Natural killer cell (primary cell): Measurements from ENCODE around the gene MINDY3. TPM values are rescaled to one million over a fixed set of nuclear protein-coding genes. Genes with fewer than 3 reads are reported as not detected.
A peak's percentile ranks its signal among the peaks of the same experiment; 100 is the strongest.

Experiments
- ATAC-seq, 3 donors: fragments of 150-1000 bp in 2 of 3; fragments of 200-7000 bp in 1 of 3; cut with Tn5 transposase; 1 replicate in 1 of 3; 2 replicates in 2 of 3; pipeline ENCODE4 v1.10.0; 2021; ENCODE audit warnings: mild to moderate bottlenecking in 2 of 3, moderate library complexity in 2 of 3
- DNase-seq, 2 donors: peaks; one replicate each; pipeline versions ENCODE4 v3.0.0 to v3.0.0-alpha.2; 2013 to 2021; ENCODE audit warnings: mixed read lengths in 1 of 2
- H3K27ac ChIP-seq: one replicate; pipeline ENCODE4 v1.5.1; 2013; ENCODE audit warnings: mild to moderate bottlenecking, low read length
- H3K27me3 ChIP-seq: one replicate; pipeline ENCODE4 v1.6.1; 2013; ENCODE audit warnings: low read length; ENCODE audit not compliant: control insufficient read depth, insufficient read depth
- H3K36me3 ChIP-seq: one replicate; pipeline ENCODE4 v1.6.1; 2013; ENCODE audit warnings: low read length; ENCODE audit not compliant: control insufficient read depth, insufficient read depth
- H3K4me1 ChIP-seq: one replicate; pipeline ENCODE4 v1.6.1; 2013; ENCODE audit warnings: low read length; ENCODE audit not compliant: control insufficient read depth, insufficient read depth
- H3K4me3 ChIP-seq: one replicate; pipeline ENCODE4 v1.5.1; 2013; ENCODE audit warnings: low read length
- H3K9me3 ChIP-seq: one replicate; pipeline ENCODE4 v1.6.1; 2013; ENCODE audit warnings: low read length; ENCODE audit not compliant: control insufficient read depth, insufficient read depth
- H3K27ac Mint-ChIP-seq, 2 donors: one replicate each; pipeline ENCODE4 v1.8.0; 2022; ENCODE audit warnings: mild to moderate bottlenecking in 2 of 2, mixed read lengths in 2 of 2, moderate library complexity in 1 of 2
- H3K27me3 Mint-ChIP-seq, 2 donors: one replicate each; pipeline ENCODE4 v1.8.0; 2022; ENCODE audit warnings: low read depth in 2 of 2, mixed read lengths in 2 of 2
- H3K36me3 Mint-ChIP-seq: one replicate; pipeline ENCODE4 v1.8.0; 2022; ENCODE audit warnings: mixed read lengths
- H3K4me1 Mint-ChIP-seq, 2 donors: one replicate each; pipeline ENCODE4 v1.8.0; 2022; ENCODE audit warnings: mixed read lengths in 2 of 2
- H3K4me3 Mint-ChIP-seq: one replicate; pipeline ENCODE4 v1.8.0; 2022; ENCODE audit warnings: mild to moderate bottlenecking, moderate library complexity, mixed read lengths
- H3K9me3 Mint-ChIP-seq, 2 donors: one replicate each; pipeline ENCODE4 v1.8.0; 2022; ENCODE audit warnings: mixed read lengths in 2 of 2
- WGBS: methylation state at CpG from one replicate; pipeline ENCODE4 v1.1.7; 2013; ENCODE audit warnings: missing lambda C conversion rate; ENCODE audit not compliant: insufficient coverage; 5-methylcytosine and 5-hydroxymethylcytosine counted together
- intact Hi-C: fragments of 100-400 bp; cut with micrococcal nuclease; formaldehyde crosslinking; loops from one replicate; pipeline ENCODE4 v1.14.2; 2022
- total RNA-seq, 4 donors: library from RNA; stranded (reverse); fragments of 120-200 nt in 1 of 4; gene quantifications; one replicate each; pipeline versions ENCODE4 v1.2.3 to v1.2.4, GENCODE V29; 2013 to 2022
- TF ChIP-seq, protein P1 (sequence below): fragments of 200-600 bp; IDR thresholded peaks from one replicate; pipeline ENCODE4 v1.8.0; 2022; ENCODE audit warnings: antibody characterized with exemption

Gene MINDY3
- total RNA-seq, 3 donors from 2014 or later (not counting 1 experiment from before 2014, with no cell fraction given) = 48.8 to 57.3 (median 53.3) TPM

DNA sequence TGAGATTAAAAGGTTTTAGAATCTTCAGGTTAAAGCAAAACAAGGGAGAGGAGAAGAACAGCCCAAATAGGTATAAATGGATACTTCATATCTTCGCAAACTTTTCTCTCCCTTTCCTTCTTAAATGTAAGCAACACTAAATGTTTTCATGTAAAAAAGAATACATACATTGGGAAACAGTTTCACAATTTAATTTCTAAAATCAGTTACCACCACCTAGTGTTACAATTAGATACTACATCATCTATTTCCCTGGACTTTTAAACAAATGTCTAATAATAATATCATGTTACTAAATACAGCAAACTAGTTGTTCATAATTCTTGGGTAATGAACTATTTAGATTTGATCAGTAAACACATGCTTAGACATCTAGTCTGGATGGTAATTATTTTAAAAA lies 35.8 kb downstream of the MINDY3 start:
- Histone ChIP-seq H3K4me3 (no peak overlapping the region), H3K9me3 (no peaks in the 10 kb centered on the region), H3K4me1 (no peaks in the 10 kb centered on the region), H3K36me3 (peaks cover 55% of the 10 kb centered on the region), H3K27ac (no peak overlapping the region), H3K27me3 (no peaks in the 10 kb centered on the region)
- no peaks in the 10 kb centered on the region for H3K36me3 Mint-ChIP-seq
- H3K4me1 Mint-ChIP-seq = peaks cover 5% of the 10 kb centered on the region in 2 donors
- no peaks in the 10 kb centered on the region for H3K9me3 Mint-ChIP-seq
- H3K4me3 Mint-ChIP-seq = no peak overlapping the region
- ATAC-seq (no peak), DNase-seq (peak in 1 of 2 donors; percentile 11)
- no peak overlapping the region for H3K27ac Mint-ChIP-seq
- TF ChIP-seq, protein P1, sequence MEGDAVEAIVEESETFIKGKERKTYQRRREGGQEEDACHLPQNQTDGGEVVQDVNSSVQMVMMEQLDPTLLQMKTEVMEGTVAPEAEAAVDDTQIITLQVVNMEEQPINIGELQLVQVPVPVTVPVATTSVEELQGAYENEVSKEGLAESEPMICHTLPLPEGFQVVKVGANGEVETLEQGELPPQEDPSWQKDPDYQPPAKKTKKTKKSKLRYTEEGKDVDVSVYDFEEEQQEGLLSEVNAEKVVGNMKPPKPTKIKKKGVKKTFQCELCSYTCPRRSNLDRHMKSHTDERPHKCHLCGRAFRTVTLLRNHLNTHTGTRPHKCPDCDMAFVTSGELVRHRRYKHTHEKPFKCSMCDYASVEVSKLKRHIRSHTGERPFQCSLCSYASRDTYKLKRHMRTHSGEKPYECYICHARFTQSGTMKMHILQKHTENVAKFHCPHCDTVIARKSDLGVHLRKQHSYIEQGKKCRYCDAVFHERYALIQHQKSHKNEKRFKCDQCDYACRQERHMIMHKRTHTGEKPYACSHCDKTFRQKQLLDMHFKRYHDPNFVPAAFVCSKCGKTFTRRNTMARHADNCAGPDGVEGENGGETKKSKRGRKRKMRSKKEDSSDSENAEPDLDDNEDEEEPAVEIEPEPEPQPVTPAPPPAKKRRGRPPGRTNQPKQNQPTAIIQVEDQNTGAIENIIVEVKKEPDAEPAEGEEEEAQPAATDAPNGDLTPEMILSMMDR = peak; percentile 62
- intact Hi-C loops = no loop called here
- no CpG with 5 or more reads among the region's 1 CpG for WGBS
- H3K27me3 Mint-ChIP-seq = no peaks in the 10 kb centered on the region

- intact Hi-C loops = no loop called here
- no peaks in the 10 kb centered on the region for H3K4me1 ChIP-seq
Measured at GRCh38 chr10:15822131-15822530, 38.2 kb downstream of the MINDY3 start.

DNA sequence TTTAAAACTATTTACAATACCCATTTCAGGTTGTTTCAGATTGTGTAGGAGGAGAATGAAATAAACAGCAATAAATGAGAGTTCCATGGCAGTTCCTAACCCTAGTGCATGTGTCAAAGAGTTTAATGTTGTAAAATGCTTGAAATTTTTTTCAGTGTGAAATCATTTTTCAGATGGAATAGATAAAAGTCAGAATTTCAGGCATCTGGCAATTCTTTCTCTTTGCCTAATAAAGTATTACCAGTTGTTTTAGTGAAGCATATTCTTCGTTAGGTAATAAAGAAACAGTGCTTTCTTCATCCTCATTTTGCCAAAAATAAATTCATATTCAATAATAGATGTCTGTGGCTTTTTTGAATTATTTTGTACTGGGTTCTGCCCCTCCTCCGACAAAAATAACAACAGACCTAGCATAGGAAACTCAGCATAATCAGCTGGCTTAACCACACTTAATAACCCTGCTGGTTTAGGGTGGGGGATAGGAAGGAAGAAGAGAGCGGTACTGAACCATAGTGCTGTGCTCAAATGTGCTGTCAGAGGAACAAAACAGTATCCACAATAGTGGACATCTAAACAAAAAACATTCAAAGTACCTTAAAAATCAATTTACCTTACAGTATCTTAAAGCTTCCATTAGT lies 39.1 kb downstream of the MINDY3 start:
- Histone ChIP-seq H3K27ac (no peak overlapping the region), H3K9me3 (no peaks in the 10 kb centered on the region), H3K36me3 (peaks cover 55% of the 10 kb centered on the region), H3K4me1 (no peaks in the 10 kb centered on the region), H3K27me3 (no peaks in the 10 kb centered on the region), H3K4me3 (no peak overlapping the region)
- WGBS = no CpG with 5 or more reads among the region's 3 CpGs
- H3K4me3 Mint-ChIP-seq = no peak overlapping the region
- no peaks in the 10 kb centered on the region for H3K9me3 Mint-ChIP-seq
- H3K4me1 Mint-ChIP-seq = peaks cover 10 to 12% of the 10 kb centered on the region in 2 donors
- peaks cover 8% of the 10 kb centered on the region for H3K36me3 Mint-ChIP-seq
- intact Hi-C loops = no loop called here
- H3K27ac Mint-ChIP-seq = no peak overlapping the region
- TF ChIP-seq, protein P1 = no peak
- no peaks in the 10 kb centered on the region for H3K27me3 Mint-ChIP-seq
- ATAC-seq (no peak), DNase-seq (no peak)

More at GRCh38 chr10:15822131-15822530, 38.2 kb downstream of the MINDY3 start:
- Histone ChIP-seq H3K27me3 (no peaks in the 10 kb centered on the region), H3K36me3 (peaks cover 48% of the 10 kb centered on the region), H3K4me3 (no peak overlapping the region), H3K9me3 (no peaks in the 10 kb centered on the region), H3K27ac (no peak overlapping the region)
- no peaks in the 10 kb centered on the region for H3K27me3 Mint-ChIP-seq
- DNase-seq (no peak), ATAC-seq (no peak)
- H3K4me1 Mint-ChIP-seq = peaks cover 10 to 12% of the 10 kb centered on the region in 2 donors
- no peak overlapping the region for H3K27ac Mint-ChIP-seq
- H3K9me3 Mint-ChIP-seq = no peaks in the 10 kb centered on the region
- TF ChIP-seq, protein P1 = no peak
- H3K36me3 Mint-ChIP-seq = peaks cover 8% of the 10 kb centered on the region
- 99% methylated on average over 4 of the region's 4 CpGs for WGBS
- no peak overlapping the region for H3K4me3 Mint-ChIP-seq
